GM23338 (cell line): ENCODE data around the gene KLF7. TPM values are rescaled to one million over a fixed set of nuclear protein-coding genes. Genes with fewer than 3 reads are reported as not detected.
A peak's percentile ranks its signal among the peaks of the same experiment; 100 is the strongest.

Source experiments
- ATAC-seq: fragments of 200-7000 bp; cut with Tn5 transposase; 3 replicates; pipeline ENCODE4 v1.9.1; 2020
- DNase-seq: peaks from one replicate; pipeline ENCODE4 v3.0.0-alpha.2; 2015; ENCODE audit warnings: low spot score
- H2AFZ ChIP-seq: fragments of 200-600 bp; sonication (generic); 2 replicates; pipeline ENCODE4 v1.8.0; 2016; ENCODE audit warnings: antibody characterized with exemption, mild to moderate bottlenecking, moderate library complexity
- H3F3A ChIP-seq: fragments of 200-600 bp; sonication (generic); replicated peaks from 2 replicates; pipeline ENCODE4 v1.8.0; 2017; ENCODE audit warnings: antibody characterized with exemption, mixed run types, low read depth
- H3K27ac ChIP-seq: fragments of 200-600 bp; sonication (generic); 2 replicates; pipeline ENCODE4 v1.6.1; 2016; ENCODE audit warnings: low read depth
- H3K27me3 ChIP-seq: fragments of 200-600 bp; sonication (generic); 2 replicates; pipeline ENCODE4 v1.8.0; 2016; ENCODE audit warnings: mild to moderate bottlenecking, mixed run types, moderate library complexity; ENCODE audit not compliant: insufficient read depth
- H3K36me3 ChIP-seq: fragments of 200-600 bp; sonication (generic); 2 replicates; pipeline ENCODE4 v1.8.0; 2016; ENCODE audit warnings: mild to moderate bottlenecking; ENCODE audit not compliant: insufficient read depth
- H3K4me1 ChIP-seq: fragments of 200-600 bp; sonication (generic); 2 replicates; pipeline ENCODE4 v1.8.0; 2016; ENCODE audit warnings: mild to moderate bottlenecking, moderate library complexity; ENCODE audit not compliant: insufficient read depth
- H3K4me2 ChIP-seq: fragments of 200-600 bp; sonication (generic); 2 replicates; pipeline ENCODE4 v1.7.1; 2017; ENCODE audit warnings: mixed run types
- H3K4me3 ChIP-seq: fragments of 200-600 bp; sonication (generic); 2 replicates; pipeline ENCODE4 v1.6.1; 2016; ENCODE audit warnings: mixed run types
- H3K79me2 ChIP-seq: fragments of 200-600 bp; sonication (generic); replicated peaks from 2 replicates; pipeline ENCODE4 v1.8.0; 2017; ENCODE audit warnings: mild to moderate bottlenecking; ENCODE audit not compliant: insufficient read depth
- H3K9me2 ChIP-seq: fragments of 200-600 bp; sonication (generic); 2 replicates; pipeline ENCODE4 v1.8.0; 2017; ENCODE audit not compliant: insufficient read depth
- H4K20me1 ChIP-seq: fragments of 200-600 bp; sonication (generic); replicated peaks from 2 replicates; pipeline ENCODE4 v1.8.0; 2017; ENCODE audit warnings: mild to moderate bottlenecking; ENCODE audit not compliant: insufficient read depth
- H3K27ac Mint-ChIP-seq: 2 replicates; pipeline ENCODE4 v1.8.0; 2020; ENCODE audit warnings: inconsistent platforms, mild to moderate bottlenecking, moderate library complexity, mixed read lengths
- H3K27me3 Mint-ChIP-seq: 3 replicates; pipeline ENCODE4 v1.8.0; 2022; ENCODE audit warnings: low read depth, mild to moderate bottlenecking, moderate library complexity, mixed read lengths, inconsistent platforms; ENCODE audit not compliant: insufficient read depth, poor library complexity
- H3K36me3 Mint-ChIP-seq: 3 replicates; pipeline ENCODE4 v1.8.0; 2021; ENCODE audit warnings: low read depth, mild to moderate bottlenecking, inconsistent platforms, moderate library complexity, mixed read lengths
- H3K4me1 Mint-ChIP-seq: 3 replicates; pipeline ENCODE4 v1.8.0; 2020; ENCODE audit warnings: mild to moderate bottlenecking, inconsistent platforms, mixed read lengths
- H3K4me3 Mint-ChIP-seq: 3 replicates; pipeline ENCODE4 v1.8.0; 2021; ENCODE audit warnings: moderate library complexity, mild to moderate bottlenecking, inconsistent platforms, mixed read lengths
- H3K9me3 Mint-ChIP-seq: 3 replicates; pipeline ENCODE4 v1.8.0; 2020; ENCODE audit warnings: moderate library complexity, mild to moderate bottlenecking, inconsistent platforms, mixed read lengths
- JUNB ChIP-seq: IDR thresholded peaks from one replicate; pipeline ENCODE4 v1.6.1; 2016; ENCODE audit warnings: antibody characterized with exemption; ENCODE audit not compliant: unreplicated experiment
- NANOG ChIP-seq: IDR thresholded peaks from 2 replicates; pipeline ENCODE4 v1.6.1; 2016; ENCODE audit warnings: antibody characterized with exemption, borderline replicate concordance
- POLR2AphosphoS5 ChIP-seq: IDR thresholded peaks from 2 replicates; pipeline ENCODE4 v1.6.1; 2016; ENCODE audit warnings: antibody characterized with exemption, low read depth
- polyA plus RNA-seq: library from polyadenylated mRNA; unstranded; fragments of >200 nt; fragmentation: Nextera tagmentation; extraction: Ambion mirVana; gene quantifications from 2 replicates; pipeline ENCODE4 v1.2.1, GENCODE V29; 2016
- total RNA-seq: library from RNA; depleted of rRNA; stranded (reverse); fragments of >200 nt; shearing (Covaris generic); gene quantifications from 2 replicates; pipeline ENCODE4 v1.2.3, GENCODE V29; 2014
- TF ChIP-seq, protein P1 (sequence below): fragments of 250-450 bp; sonication (Bioruptor Pico); IDR thresholded peaks from 2 replicates; pipeline ENCODE4 v1.5.0; 2020; ENCODE audit warnings: mild to moderate bottlenecking, moderate library complexity
- TF ChIP-seq, protein P2 (sequence below), 2 experiments: fragments of 200-600 bp in 1 of 2; sonication (generic) in 1 of 2; conservative IDR thresholded peaks; 2 replicates each; pipeline versions ENCODE4 v1.5.1 to v1.6.1; 2016 to 2017; ENCODE audit warnings: antibody characterized with exemption in 2 of 2, low read depth in 2 of 2, mild to moderate bottlenecking in 2 of 2, moderate library complexity in 1 of 2

Gene KLF7
- total and polyA plus RNA-seq, 2 experiments from 2014 or later: 5.7 to 15.4 TPM

DNA sequence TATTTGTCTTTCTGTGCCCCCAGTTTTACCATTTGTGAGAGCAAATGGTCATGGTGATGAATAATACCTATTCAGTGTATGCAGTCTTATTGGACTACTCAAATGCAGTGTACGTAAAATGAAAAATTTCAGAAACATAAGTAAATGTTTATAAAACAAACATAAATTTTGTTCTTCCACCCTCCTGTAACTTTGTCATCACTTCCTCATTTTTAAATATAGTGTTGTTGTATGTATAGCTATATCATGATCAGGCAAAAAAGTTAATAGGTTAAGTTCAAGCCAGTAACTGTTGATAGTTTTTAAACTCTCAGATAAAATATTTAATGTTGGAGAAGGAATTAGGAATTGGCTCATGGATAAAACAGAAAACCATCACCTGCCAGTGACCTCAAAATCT, 93.2 kb downstream of the KLF7 start (continued):
- TF ChIP-seq, protein P1, sequence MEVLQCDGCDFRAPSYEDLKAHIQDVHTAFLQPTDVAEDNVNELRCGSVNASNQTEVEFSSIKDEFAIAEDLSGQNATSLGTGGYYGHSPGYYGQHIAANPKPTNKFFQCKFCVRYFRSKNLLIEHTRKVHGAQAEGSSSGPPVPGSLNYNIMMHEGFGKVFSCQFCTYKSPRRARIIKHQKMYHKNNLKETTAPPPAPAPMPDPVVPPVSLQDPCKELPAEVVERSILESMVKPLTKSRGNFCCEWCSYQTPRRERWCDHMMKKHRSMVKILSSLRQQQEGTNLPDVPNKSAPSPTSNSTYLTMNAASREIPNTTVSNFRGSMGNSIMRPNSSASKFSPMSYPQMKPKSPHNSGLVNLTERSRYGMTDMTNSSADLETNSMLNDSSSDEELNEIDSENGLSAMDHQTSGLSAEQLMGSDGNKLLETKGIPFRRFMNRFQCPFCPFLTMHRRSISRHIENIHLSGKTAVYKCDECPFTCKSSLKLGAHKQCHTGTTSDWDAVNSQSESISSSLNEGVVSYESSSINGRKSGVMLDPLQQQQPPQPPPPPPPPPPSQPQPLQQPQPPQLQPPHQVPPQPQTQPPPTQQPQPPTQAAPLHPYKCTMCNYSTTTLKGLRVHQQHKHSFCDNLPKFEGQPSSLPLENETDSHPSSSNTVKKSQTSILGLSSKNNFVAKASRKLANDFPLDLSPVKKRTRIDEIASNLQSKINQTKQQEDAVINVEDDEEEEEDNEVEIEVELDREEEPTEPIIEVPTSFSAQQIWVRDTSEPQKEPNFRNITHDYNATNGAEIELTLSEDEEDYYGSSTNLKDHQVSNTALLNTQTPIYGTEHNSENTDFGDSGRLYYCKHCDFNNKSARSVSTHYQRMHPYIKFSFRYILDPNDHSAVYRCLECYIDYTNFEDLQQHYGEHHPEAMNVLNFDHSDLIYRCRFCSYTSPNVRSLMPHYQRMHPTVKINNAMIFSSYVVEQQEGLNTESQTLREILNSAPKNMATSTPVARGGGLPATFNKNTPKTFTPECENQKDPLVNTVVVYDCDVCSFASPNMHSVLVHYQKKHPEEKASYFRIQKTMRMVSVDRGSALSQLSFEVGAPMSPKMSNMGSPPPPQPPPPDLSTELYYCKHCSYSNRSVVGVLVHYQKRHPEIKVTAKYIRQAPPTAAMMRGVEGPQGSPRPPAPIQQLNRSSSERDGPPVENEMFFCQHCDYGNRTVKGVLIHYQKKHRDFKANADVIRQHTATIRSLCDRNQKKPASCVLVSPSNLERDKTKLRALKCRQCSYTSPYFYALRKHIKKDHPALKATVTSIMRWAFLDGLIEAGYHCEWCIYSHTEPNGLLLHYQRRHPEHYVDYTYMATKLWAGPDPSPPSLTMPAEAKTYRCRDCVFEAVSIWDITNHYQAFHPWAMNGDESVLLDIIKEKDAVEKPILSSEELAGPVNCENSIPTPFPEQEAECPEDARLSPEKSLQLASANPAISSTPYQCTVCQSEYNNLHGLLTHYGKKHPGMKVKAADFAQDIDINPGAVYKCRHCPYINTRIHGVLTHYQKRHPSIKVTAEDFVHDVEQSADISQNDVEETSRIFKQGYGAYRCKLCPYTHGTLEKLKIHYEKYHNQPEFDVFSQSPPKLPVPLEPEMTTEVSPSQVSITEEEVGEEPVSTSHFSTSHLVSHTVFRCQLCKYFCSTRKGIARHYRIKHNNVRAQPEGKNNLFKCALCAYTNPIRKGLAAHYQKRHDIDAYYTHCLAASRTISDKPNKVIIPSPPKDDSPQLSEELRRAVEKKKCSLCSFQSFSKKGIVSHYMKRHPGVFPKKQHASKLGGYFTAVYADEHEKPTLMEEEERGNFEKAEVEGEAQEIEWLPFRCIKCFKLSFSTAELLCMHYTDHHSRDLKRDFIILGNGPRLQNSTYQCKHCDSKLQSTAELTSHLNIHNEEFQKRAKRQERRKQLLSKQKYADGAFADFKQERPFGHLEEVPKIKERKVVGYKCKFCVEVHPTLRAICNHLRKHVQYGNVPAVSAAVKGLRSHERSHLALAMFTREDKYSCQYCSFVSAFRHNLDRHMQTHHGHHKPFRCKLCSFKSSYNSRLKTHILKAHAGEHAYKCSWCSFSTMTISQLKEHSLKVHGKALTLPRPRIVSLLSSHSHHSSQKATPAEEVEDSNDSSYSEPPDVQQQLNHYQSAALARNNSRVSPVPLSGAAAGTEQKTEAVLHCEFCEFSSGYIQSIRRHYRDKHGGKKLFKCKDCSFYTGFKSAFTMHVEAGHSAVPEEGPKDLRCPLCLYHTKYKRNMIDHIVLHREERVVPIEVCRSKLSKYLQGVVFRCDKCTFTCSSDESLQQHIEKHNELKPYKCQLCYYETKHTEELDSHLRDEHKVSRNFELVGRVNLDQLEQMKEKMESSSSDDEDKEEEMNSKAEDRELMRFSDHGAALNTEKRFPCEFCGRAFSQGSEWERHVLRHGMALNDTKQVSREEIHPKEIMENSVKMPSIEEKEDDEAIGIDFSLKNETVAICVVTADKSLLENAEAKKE (CRISPR knock-in tag): no peak
- no peak for TF ChIP-seq JUNB

DNA sequence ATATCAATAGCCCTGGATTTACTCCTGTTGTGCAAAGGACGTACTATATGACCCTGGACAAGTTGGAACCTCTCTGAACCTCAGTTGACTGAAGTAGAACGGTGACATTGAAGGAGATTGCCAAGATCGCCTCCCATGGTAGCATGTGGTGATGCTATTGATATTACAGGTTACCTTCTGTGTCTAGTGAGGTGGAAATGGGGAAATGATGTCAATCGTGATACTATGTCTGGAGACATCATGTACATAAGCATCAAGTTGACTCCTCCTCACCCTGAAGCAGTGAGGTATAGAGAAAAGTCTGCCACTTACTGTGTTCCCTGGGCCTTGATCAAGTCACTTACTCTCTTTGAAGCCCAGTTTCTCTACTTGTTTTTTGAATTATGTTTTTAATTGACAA, 93.9 kb downstream of the KLF7 start:
- ATAC-seq: no peak
- no peaks in the 10 kb centered on the region for H3K36me3 Mint-ChIP-seq
- no peak overlapping the region for H3K27ac ChIP-seq
- H3K4me3 Mint-ChIP-seq: no peak overlapping the region
- H3K4me2 ChIP-seq: no peak overlapping the region
- H2AFZ ChIP-seq: no peak overlapping the region
- H3K27me3 Mint-ChIP-seq: peaks cover 3% of the 10 kb centered on the region
- no peak overlapping the region for H3K4me3 ChIP-seq
- no peak overlapping the region for H3K27ac Mint-ChIP-seq
- DNase-seq: no peak
- no peaks in the 10 kb centered on the region for H3K79me2 ChIP-seq
- H3K36me3 ChIP-seq: no peaks in the 10 kb centered on the region
- no peaks in the 10 kb centered on the region for H4K20me1 ChIP-seq
- H3K4me1 Mint-ChIP-seq: peaks cover 32% of the 10 kb centered on the region
- H3K9me3 Mint-ChIP-seq: no peaks in the 10 kb centered on the region
- H3K9me2 ChIP-seq: no peaks in the 10 kb centered on the region
- peaks cover 32% of the 10 kb centered on the region for H3K4me1 ChIP-seq
- no peaks in the 10 kb centered on the region for H3K27me3 ChIP-seq
- TF ChIP-seq, protein P2, sequence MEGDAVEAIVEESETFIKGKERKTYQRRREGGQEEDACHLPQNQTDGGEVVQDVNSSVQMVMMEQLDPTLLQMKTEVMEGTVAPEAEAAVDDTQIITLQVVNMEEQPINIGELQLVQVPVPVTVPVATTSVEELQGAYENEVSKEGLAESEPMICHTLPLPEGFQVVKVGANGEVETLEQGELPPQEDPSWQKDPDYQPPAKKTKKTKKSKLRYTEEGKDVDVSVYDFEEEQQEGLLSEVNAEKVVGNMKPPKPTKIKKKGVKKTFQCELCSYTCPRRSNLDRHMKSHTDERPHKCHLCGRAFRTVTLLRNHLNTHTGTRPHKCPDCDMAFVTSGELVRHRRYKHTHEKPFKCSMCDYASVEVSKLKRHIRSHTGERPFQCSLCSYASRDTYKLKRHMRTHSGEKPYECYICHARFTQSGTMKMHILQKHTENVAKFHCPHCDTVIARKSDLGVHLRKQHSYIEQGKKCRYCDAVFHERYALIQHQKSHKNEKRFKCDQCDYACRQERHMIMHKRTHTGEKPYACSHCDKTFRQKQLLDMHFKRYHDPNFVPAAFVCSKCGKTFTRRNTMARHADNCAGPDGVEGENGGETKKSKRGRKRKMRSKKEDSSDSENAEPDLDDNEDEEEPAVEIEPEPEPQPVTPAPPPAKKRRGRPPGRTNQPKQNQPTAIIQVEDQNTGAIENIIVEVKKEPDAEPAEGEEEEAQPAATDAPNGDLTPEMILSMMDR (conservative IDR thresholded peaks at IDR 0.05; ENCODE audit: low read depth in 2 of 2): peak in 1 of 2 experiments; percentile 19; a peak in 1 of 4 replicates
- no peak for TF ChIP-seq POLR2AphosphoS5
- no peak for TF ChIP-seq NANOG
- TF ChIP-seq, protein P1 (CRISPR knock-in tag): no peak
- no peaks in the 10 kb centered on the region for H3F3A ChIP-seq
